HG02678 (cell line): ENCODE measurements around the gene CDC42.
"Not testable (repeated sequence)": the region's sequence is repeated elsewhere in the genome, so short reads cannot be mapped to it uniquely, and the experiment has no call there.

Source experiments
- ATAC-seq: cut with Tn5 transposase; IDR thresholded peaks from one replicate; pipeline ENCODE4 v1.9.1; 2021; ENCODE audit warnings: mild to moderate bottlenecking, moderate library complexity; ENCODE audit not compliant: unreplicated experiment

The CDC42 gene

GRCh38 chr1:22034834-22035233, 17.7 kb upstream of the CDC42 start:
- ATAC-seq, result not testable (repeated sequence)

DNA sequence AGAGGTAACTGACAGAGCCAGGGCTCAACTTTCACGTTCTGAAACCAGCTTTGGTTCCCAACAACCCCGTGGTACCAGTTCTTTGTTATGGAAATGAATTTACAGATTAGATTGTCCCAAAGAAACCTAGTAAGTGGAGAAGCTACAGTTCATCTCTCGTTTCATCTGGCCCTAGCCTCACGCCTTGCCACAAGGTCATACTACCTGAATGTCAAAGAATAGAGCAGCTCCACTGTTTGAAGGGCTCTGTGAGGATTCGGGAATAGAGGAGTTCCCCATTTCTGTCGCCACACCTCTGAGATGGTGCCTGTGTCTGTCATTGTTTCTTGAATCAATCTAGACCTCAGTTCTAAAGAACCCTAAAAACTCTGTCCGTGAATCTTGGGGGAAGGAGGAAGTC, 15.0 kb upstream of the CDC42 start:
- ATAC-seq, result no peak

DNA sequence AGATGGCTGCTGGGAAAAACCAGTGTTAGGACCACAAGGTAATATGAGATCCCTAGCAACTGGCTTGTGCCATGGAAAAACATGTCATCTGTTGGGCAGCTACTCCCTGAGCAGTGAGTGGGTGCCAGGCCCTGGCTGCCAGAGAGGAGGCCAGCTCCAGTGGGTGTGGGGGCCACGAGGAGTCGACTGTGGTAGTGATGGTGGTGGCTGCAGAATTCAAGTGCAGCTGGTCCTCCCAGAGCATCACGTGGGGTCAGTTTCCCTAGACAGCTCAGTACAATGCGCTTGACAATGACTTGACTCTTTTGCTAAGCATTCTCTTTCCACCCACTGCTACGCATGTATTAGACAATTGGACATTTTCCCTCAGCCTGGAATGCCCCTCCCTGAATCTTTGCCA, 14.5 kb upstream of the CDC42 start:
- no peak for ATAC-seq

GRCh38 chr1:22039594-22040285, 12.8 kb upstream of the CDC42 start:
- ATAC-seq, result peak; percentile 96

- no peak for ATAC-seq
Observed at GRCh38 chr1:22040286-22040623, 12.3 kb upstream of the CDC42 start.

DNA sequence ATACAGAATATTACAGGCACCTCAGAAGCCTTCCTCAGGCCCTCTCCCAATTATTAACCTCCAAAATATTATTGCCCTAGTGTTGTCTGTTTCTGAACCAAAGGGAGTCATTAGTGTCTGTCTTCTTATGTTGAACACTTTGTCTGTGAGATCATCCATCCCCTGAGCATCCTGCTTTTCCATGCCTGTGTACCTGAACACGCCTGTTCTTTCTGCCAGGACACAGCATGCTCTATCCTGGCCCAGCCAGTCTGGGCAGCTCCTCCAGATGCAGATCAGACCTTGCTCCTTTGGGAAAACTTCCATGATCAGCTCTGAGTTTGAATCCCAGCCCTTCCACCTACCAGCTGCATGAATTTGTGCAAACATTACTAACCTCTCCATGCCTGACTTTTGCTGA, 11.0 kb upstream of the CDC42 start:
- ATAC-seq, result no peak

DNA sequence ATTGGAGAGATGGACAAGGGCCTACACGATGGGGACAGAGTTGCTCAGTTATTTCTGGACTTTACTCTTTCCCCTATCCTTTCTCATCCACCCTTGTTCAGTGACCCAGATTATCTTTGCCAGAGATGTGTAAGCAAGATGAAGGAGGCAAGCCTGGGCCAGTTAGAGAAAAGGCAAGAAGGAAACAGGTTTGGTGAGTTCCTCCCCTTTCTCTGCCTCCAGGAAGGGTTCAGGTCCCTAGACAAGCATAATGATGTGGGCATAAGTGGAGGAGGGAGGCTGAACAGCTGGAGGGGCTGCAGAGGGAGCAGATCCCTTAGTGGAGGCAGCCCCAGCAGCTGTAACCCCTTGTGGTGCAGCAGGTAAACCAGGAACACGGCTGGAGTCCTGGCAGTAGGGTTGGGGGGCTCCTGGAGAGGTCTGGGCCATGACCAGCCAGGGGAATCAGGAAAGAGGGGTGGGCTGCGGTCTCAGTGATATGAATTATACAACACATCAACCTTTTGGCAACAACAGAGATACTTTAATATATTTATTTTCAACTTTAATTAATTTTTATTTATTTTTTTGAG, 9.2 kb upstream of the CDC42 start:
- ATAC-seq, result no peak

- no peak for ATAC-seq
Observed at GRCh38 chr1:22044690-22045420, 7.7 kb upstream of the CDC42 start.

- no peak for ATAC-seq
Observed at GRCh38 chr1:22045604-22046228, 6.8 kb upstream of the CDC42 start.

DNA sequence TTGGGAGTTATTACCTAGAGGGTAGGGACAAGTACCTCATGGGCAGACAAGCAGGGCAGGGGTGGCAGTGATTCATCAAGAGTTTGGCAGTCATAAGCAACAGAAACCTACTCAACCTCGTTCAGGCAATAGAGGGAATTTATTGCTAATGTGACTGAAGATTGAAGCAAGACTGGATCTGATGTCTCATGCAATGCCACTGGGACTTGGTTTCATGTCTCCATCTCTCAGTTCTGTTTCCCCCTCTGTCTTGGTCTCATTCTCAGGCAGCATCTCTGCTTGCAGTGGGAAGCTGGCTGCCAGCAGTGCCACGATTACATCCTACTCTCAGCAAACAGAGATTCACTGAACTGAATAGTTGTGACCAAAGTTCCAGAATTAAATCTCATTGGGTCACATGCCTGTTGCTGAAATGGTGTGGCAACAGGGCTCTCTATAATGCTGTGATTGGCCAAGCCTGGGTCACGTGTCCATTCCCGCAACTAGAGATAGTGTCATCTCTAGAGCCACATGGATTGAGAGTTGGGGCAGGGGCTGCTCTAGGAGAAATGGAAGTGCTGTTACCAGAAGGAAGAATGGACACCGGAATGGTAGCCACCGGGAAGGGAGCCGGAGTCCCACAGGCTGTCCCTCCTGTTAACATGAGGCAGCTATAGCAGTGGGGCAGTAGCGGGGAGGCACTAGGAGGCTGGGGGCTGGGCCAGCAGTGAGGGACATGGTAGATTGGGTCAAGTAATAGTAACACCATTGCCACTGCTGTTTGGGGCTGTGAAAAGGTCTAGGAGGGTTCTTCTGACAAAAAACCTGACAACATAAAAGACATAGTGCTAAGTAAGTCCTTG, 3.9 kb upstream of the CDC42 start:
- no peak for ATAC-seq

DNA sequence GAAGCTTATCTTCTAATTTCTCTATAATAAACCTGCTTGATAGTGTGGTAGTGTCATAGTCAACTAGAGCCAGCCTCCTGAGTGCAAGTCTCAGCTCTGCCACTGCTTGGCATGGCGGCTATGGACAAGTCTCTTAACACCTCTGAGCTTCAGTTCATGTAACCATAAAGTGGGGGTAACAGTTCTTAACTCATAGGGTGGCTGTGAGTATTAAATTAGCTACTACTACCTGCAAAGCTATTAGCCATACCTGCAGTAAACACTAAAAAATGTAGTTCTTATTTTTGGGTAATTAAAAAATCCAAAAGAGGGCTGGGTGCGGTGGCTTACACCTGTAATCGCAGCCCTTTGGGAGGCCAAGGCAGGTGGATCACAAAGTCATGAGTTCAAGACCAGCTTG, 2.2 kb upstream of the CDC42 start:
- ATAC-seq, result no peak

- ATAC-seq, result no peak
Observed at GRCh38 chr1:22051607-22052114, 848 bp upstream of the CDC42 start.

DNA sequence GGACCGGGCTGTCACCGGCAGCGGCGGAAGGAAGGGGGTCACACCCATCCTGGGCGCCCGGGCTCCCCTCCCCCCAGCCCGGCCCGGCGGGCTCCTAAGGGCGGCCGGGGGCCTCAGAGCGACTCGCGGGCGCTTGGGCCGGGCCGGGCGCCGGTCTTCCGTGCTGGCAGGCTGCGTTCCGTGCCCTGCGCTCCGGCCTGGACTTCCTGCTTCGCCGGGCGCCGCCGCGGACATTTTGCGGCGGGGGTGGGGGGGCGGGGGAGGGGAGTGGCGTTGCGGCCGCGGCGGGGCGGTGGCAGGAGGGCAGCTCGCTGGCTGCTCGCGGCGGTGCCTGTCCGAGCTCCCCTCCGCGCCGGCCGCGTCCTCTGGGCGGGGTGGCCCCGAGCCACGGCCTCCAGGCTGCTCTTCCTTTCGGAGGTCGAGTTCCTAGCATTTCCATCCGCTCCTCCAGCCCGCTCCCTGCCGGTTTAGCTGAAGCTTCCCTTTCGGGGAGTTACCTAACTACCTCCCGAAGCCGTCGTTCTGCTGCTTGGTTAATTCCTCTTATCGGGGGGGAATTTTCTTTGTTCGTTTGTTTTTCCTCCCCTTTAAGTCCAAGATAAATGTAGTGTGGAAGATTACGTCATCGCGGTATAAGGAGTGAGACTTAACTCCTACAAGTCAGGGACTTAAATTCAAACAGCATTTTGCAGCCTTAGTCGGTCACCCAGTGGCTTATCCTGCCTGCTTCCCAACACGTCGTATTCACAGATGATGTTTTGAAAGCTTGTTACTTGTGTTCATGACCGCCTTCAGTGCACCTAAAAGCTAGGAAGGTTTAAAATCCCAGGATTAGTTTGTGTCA, 730 bp downstream of the CDC42 start:
- ATAC-seq, result peak; percentile 28

GRCh38 chr1:22053861-22054770, 1.6 kb downstream of the CDC42 start:
- no peak for ATAC-seq

DNA sequence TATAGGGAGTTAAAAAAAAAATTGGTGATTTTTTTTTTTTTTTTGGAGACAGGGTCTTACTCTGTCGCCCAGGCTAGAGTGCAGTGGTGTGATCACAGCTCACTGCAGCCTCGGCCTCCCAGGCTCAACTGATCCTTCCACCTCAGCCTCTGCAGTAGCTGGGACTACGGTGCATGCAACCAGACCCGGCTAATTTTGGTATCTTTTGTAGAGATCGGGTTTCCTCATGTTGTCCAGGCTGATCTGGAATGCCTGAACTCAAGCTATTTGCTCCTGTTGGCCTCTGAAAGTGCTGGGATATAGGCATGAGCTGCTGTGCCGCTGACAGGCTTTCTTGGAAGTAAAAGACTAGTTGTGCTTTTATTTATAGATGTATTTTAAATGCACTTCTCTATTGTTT, 3.0 kb downstream of the CDC42 start:
- ATAC-seq, result no peak

DNA sequence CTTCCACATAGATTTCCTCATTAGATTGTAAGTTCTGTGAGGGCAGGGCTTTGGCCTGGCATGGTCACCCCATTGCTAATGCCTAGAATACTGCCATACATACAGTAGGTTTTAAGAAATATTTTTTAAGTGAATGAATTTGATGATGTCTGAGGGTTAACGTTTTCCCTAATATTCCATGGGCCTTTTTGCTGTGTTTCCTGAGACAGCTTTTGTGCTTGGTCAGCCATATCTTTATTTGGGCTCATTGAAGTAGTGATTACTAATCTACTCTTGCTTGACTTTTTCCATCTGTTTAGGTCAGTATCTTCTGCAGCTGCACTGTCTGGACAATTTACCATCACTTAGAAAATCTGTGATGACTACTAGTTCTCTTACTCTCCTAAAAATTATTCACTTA, 3.5 kb downstream of the CDC42 start:
- no peak for ATAC-seq

- ATAC-seq, result no peak
Observed at GRCh38 chr1:22056936-22057335, 4.4 kb downstream of the CDC42 start.

- no peak for ATAC-seq
Observed at GRCh38 chr1:22057861-22058260, 5.4 kb downstream of the CDC42 start.
